Ovary (tissue), 3 donors: ENCODE results near the gene LRRTM3.

Experiments used
- CTCF ChIP-seq, 3 donors: fragments of 450-650 bp in 2 of 3; fragments of 200-600 bp in 1 of 3; IDR thresholded peaks; one replicate each; pipeline versions ENCODE4 v1.5.1 to v1.8.0; 2016 to 2022; ENCODE audit warnings: antibody characterized with exemption in 3 of 3, mild to moderate bottlenecking in 1 of 3
- POLR2A ChIP-seq: fragments of 450-650 bp; IDR thresholded peaks from one replicate; pipeline ENCODE4 v1.6.1; 2017; ENCODE audit warnings: antibody characterized with exemption, mild to moderate bottlenecking, moderate library complexity
- donor health status: DM: no; HTN: no; CAD: no.

- no peak for TF ChIP-seq CTCF (IDR thresholded peaks at IDR 0.05)
- no peak for TF ChIP-seq POLR2A
Measured at GRCh38 chr10:66917104-66917503, 8.7 kb upstream of the LRRTM3 start.
